Stimulated activated CD8-positive, alpha-beta memory T cell treated with anti-CD3 and anti-CD28 coated beads, Interleukin-2, amount 100 ng/mL, for 1 hour (primary cell): ENCODE data around the gene BANP.
"Not testable (repeated sequence)": the region's sequence is repeated elsewhere in the genome, so short reads cannot be mapped to it uniquely, and the experiment has no call there.

Experiments used
- DNase-seq, 2 donors: peaks; one replicate each; pipeline ENCODE4 v3.0.0-alpha.2; 2020; ENCODE audit warnings: low read depth in 2 of 2

The BANP gene

GRCh38 chr16:88050952-88051660 is 99.9 kb downstream of the BANP start:
- DNase-seq: no peak

GRCh38 chr16:88052661-88053060 is 101.4 kb downstream of the BANP start:
- DNase-seq: no peak

- not testable (repeated sequence) for DNase-seq
Observed at GRCh38 chr16:88053479-88053878, 102.2 kb downstream of the BANP start.

DNA sequence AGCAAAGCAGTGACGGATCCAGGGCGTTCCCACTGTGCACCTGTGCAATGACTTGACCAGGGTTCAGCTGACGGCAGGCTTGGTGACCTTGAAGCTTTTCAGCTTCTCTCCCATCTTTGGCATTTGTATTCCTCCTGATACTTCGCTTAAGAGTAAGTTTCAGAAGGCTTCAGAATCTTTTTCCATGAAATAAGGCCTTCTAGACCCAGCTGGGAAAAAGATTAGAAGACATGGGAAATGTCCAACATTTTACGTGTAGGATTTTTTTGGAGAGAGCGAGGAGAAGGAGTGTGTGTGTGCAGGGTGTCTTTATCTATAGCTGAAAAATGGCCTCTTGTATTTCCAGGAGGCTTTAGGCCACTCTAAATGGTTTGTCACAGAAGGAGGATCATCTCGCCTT is 104.1 kb downstream of the BANP start:
- DNase-seq: no peak

- DNase-seq: no peak
Observed at GRCh38 chr16:88056212-88056611, 105.0 kb downstream of the BANP start.

DNA sequence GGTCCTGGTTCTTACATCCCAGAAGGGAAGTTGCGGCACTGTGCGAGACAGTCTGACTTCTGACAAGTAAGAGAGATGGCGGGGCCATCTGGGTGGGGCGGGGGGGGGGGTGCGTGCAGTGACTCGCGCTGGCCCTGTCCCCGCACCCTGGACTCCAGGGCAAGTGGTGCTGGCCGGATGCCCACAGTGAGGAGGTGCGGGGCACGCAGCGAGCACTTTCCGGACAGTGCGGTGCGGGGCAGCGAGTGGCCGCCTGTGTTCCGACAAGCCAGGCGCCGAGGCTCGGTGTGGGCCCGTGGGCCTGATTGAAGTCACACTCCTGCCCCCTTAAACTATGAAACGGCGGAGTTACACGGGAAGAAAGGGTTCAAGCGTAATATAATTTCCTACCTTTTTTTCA is 106.4 kb downstream of the BANP start:
- no peak for DNase-seq

DNA sequence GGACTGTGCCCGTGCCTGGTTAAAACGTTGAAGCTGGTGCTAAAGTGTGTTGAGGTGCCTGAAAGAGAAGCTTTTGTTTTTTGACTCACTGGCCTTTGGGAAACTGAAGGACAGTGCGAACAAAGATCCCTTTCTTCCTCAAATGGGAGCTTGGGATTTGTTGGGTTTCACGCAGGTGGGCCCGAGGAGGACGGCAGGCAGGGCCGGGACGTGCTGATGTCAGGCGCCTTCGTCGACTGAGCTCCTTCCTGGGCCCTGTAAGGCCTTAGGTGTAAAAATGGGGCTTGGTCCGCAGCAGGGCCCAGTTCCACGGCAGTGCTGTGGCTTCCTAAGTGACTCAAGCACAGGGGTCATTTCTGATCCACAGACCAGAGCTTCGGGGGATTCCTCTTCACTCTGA is 106.9 kb downstream of the BANP start:
- no peak for DNase-seq

- DNase-seq: no peak
Observed at GRCh38 chr16:88058817-88059216, 107.6 kb downstream of the BANP start.

- no peak for DNase-seq
Observed at GRCh38 chr16:88059701-88060386, 108.6 kb downstream of the BANP start.

GRCh38 chr16:88060524-88061219 is 109.4 kb downstream of the BANP start:
- DNase-seq: no peak

DNA sequence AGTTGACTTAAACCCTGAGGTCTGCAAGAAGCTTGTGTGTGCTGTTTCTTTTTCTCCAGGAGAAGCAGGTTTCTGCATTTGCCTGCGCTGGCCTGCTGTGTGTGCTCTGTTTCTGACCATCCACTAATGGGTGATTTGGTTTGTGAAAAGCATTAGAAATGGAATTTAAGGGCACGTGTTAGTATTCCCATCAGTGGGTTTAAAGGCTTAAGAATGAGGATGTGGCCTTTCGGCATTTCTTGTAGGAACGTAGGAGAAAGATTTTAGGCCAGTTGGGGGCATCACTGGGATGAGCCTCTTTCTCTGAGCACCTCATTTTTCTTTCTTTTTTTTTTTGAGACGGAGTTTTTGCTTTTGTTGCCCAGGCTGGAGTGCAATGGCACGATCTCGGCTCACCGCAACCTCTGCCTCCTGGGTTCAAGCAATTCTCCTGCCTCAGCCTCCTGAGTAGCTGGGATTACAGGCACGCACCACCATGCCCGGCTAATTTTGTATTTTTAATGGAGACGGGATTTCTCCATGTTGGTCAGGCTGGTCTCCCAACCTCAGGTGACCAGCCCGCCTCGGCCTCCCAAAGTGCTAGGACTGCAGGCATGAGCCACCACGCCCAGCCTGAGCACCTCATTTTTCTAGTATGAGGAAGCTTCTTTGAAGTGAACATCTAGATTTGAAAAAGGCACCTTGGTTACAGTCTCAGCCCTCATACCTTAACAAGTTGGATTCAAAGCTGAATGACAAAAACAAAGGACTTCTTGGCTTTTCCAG is 110.3 kb downstream of the BANP start:
- no peak for DNase-seq

DNA sequence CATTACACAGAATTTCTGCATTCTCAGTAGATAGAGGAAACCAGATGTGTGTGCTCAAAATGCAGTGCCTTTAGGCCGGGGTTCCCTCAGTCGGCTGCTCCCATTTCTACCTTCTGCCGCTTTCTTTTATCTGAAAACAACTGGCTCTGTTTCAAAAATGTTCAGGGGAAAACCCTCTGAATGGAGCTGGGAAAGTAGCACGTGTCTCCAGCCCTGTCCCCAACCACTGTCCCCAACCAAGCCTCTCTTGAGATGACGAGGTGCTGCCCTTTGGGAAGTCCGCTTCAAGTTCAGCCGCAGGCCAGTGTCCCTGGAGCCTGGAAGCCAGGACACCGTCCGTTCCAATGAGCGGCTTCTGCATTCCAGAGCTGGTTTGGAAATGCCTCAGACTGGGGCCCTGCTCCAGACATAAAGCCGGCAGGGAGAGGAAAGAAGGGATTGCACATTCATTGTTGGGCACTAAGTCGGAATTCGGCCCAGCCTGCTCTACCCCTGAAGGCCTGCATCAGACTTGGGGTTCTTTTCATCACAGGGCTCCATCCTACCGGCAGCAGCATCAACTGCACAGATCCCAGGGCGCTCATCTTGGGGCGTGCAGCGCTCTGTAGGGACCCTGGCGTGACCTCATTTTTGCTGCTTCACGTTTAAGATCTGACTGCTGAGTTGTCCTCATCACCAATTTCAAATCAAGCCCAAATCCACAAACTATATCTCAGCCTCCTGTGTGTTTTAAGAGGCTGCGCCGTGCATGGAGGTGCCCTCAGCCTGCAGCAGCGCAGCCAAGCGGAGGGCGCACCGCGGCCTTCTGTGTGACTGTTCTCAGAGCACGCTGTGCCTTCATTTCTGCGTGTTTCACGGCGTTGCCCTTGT is 111.3 kb downstream of the BANP start:
- no peak for DNase-seq

DNA sequence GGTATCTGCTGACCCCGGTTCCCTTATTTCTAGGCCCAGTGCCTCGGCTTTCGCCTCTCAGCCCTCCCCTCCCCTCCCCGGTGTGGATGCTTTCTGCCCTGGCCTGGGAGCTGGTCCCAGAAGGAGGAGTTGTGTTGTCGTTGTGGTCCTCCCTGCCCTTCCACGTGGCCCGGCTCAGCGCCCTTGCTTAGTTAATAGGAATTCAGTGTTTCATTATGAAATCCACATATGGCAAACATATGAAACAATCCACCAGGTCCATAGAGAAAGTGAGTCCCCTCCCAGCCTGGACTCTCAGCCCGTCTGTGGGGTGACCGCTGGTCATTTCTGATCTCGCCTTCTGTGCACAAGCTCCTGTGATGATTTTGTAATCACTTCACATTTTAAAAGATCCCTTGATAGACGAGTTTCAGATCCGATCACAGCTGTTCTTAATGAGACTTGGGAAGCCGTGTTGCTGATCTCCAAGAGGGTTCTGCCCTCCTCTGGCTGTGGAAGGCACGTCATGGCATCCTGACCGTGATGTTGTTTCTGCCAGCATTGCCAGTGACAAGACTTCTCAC is 112.1 kb downstream of the BANP start:
- no peak for DNase-seq

DNA sequence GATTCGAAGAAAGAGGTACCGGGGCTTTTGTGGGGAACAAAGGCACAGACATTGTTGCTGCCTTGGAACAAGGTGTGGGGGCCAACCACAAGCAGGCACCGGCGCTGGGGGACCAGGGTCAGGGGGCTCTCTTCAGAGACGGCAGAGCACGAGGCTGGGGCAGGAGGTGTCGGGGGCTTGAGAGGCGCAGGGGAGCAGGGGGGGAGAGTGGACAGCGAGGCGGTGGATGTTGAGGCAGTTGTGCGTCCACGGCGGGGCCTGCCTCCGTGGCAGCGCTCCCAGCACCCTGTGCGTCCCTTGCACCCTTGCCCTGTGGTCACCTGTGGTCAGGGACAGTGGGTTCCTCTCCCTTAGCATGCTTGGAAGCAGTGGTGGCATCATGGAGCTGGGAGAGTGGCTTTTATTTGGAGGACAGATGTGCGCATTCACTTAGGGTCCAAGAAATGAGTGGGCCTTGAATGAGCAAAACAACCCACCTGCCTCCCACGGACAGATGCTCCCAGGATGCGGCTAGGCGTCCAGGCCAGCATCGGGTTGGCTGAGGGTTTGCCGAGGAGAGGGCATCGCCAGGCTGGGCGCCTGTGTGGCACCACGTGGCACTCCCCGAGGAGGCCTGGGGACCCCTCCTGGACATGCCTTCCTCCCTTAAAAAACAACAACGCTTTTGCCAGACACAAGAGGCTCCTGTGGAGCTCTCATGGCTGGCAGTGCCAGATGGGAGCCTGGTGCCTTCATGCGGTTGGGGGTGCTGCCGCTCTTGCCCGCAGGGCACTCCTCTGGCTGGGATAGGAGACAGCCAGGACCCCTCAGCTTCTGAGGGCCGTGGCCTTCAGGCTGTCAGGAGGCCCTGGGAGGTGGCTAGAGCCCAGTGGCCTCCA is 113.0 kb downstream of the BANP start:
- no peak for DNase-seq

DNA sequence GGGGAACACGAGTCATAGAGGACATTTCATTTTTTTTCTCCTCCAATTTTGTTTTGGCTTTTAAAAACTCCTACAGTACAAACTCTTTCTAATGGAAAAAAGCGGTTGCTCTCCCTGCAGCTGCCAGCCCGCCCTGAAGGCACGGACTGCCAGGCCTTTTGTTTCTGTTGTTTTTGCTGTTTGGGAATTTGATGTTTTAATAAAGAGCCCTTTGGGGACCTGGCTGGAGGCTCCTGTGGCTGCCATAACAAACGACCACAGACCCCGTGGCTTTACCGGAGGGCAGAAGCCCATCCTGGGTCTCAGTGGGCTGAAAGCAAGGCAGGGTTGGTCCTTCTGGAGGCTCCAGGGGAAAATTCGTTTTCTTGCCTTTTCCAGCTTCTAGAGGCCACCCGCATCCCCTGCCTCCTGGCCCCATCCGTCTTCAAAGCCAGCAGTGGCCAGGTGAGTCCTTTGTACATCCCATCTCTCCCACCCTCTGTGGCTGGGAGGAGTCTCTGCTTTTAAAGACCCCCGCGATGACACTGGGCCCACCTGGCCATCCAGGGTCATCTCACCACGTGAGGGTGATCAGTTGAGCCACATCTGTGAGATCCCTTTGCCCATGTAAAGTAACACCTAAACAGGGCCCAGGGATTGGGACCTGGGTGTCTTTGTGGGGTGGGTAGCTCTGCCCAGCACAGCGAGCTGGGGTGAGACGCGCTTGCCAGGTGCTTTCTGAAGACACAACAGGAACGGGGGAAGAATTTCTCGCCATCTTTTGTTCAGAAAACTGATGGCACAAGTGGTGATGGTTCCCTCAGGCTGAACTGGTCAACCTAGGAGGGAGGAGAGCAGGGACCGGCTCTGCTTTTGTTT is 113.9 kb downstream of the BANP start:
- no peak for DNase-seq

- DNase-seq: no peak
Observed at GRCh38 chr16:88065747-88066142, 114.5 kb downstream of the BANP start.

GRCh38 chr16:88066234-88066633 is 115.0 kb downstream of the BANP start:
- no peak for DNase-seq

DNA sequence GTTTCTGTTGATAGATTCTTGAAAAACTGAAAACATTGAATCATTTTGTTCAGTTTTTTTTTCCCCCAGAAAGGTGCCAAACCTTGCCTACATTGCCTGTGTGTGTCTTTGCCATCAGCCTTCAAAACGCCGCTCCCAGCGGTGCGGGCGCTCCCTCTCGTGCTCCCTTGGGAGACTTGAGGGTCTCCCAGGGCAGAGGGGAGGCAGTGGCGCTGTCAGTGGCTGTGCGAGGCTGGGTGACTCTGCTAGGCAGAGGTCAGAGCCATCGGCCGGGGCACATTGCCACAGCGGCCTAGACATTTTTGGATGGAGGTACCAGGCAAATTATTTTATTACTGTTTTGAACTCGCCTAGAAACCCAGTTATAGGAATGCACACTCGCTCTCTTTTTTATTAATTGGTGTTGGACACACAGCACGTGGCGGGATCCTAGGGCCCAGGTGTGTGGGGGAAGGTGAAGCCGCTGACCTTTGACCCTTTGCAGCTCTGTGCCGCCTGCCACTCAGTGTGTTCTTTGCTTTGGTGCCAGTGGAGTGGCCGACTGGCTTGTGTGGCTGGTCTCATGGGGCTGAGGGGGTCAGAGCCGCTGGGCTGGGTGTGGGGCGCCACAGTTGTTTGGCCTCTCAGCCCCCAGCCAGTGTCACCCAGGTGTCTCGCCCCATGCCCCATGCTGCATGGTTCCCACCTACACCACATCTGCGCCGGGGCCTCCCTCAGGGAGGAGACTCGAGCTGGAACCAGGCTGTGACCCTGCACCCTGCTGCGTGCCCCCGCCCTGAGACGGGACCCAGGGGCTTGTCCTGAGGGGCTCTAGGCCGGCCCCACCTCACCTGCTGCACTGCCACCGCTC is 115.7 kb downstream of the BANP start:
- no peak for DNase-seq
